Neural cell (in vitro differentiated cells): ENCODE results near the gene ACY1. TPM values are rescaled to one million over a fixed set of nuclear protein-coding genes. Genes with fewer than 3 reads are reported as not detected.

Source experiments
- H2AFZ ChIP-seq: fragments of 200-600, 300-800 bp; sonication (generic), shearing (Covaris generic); 2 replicates; pipeline ENCODE4 v1.6.0; 2014; ENCODE audit warnings: low read depth, mild to moderate bottlenecking, antibody characterized with exemption, low read length, moderate library complexity
- H3F3A ChIP-seq: fragments of 200-600 bp; shearing (Covaris generic); 2 replicates; pipeline ENCODE4 v1.6.1; 2016; ENCODE audit warnings: mild to moderate bottlenecking, moderate library complexity, mixed read lengths, antibody characterized with exemption, low read length; ENCODE audit not compliant: insufficient read depth, poor library complexity, severe bottlenecking
- H3K27ac ChIP-seq: fragments of 200-600, 300-800 bp; sonication (generic), shearing (Covaris generic); 2 replicates; pipeline ENCODE4 v1.5.1; 2014; ENCODE audit warnings: mild to moderate bottlenecking, low read length, moderate library complexity
- H3K27me3 ChIP-seq: fragments of 300-800, 200-600 bp; sonication (generic), shearing (Covaris generic); 2 replicates; pipeline ENCODE4 v1.6.0; 2014; ENCODE audit warnings: mild to moderate bottlenecking, low read depth, low read length, moderate library complexity; ENCODE audit not compliant: insufficient read depth
- H3K36me3 ChIP-seq: fragments of 300-800, 200-600 bp; sonication (generic), shearing (Covaris generic); 2 replicates; pipeline ENCODE4 v1.5.1; 2014; ENCODE audit warnings: mild to moderate bottlenecking, antibody characterized with exemption, low read length, moderate library complexity; ENCODE audit not compliant: insufficient read depth
- H3K4me2 ChIP-seq: fragments of 300-800, 200-600 bp; sonication (generic), shearing (Covaris generic); 2 replicates; pipeline ENCODE4 v1.6.0; 2014; ENCODE audit warnings: mild to moderate bottlenecking, low read length
- H3K4me3 ChIP-seq: fragments of 300-800, 200-600 bp; sonication (generic), shearing (Covaris generic); 2 replicates; pipeline ENCODE4 v1.5.1; 2014; ENCODE audit warnings: mild to moderate bottlenecking, low read length, moderate library complexity
- H3K79me2 ChIP-seq: fragments of 200-600 bp; shearing (Covaris generic); replicated peaks from 2 replicates; pipeline ENCODE4 v1.6.0; 2014; ENCODE audit warnings: mild to moderate bottlenecking, low read length, moderate library complexity; ENCODE audit not compliant: insufficient read depth
- H3K9ac ChIP-seq: fragments of 300-800, 200-600 bp; sonication (generic), shearing (Covaris generic); 2 replicates; pipeline ENCODE4 v1.6.1; 2016; ENCODE audit warnings: mild to moderate bottlenecking, low read length, mixed read lengths
- H3K9me2 ChIP-seq: fragments of 200-600 bp; shearing (Covaris generic); 2 replicates; pipeline ENCODE4 v1.6.1; 2016; ENCODE audit warnings: mild to moderate bottlenecking, low read length, mixed read lengths; ENCODE audit not compliant: insufficient read depth
- H3K9me3 ChIP-seq: fragments of 200-600, 300-800 bp; sonication (generic), shearing (Covaris generic); 2 replicates; pipeline ENCODE4 v1.6.1; 2016; ENCODE audit warnings: mild to moderate bottlenecking, mixed run types, low read length, moderate library complexity, mixed read lengths
- H4K20me1 ChIP-seq: fragments of 200-600 bp; shearing (Covaris generic); 2 replicates; pipeline ENCODE4 v1.6.1; 2016; ENCODE audit warnings: mild to moderate bottlenecking, mixed run types; ENCODE audit not compliant: insufficient read depth
- EP300 ChIP-seq: fragments of 450-650 bp; conservative IDR thresholded peaks from 2 replicates; pipeline ENCODE4 v1.6.1; 2014; ENCODE audit warnings: antibody characterized with exemption, mild to moderate bottlenecking, moderate library complexity; ENCODE audit not compliant: poor library complexity, severe bottlenecking
- EZH2 ChIP-seq: fragments of 200-600, 300-800 bp; shearing (Covaris generic), sonication (generic); IDR thresholded peaks from 2 replicates; pipeline ENCODE4 v1.6.1; 2014; ENCODE audit warnings: antibody characterized with exemption, low read length, borderline replicate concordance, mild to moderate bottlenecking; ENCODE audit not compliant: insufficient read depth, poor library complexity, severe bottlenecking
- MXI1 ChIP-seq: fragments of 450-650 bp; conservative IDR thresholded peaks from 2 replicates; pipeline ENCODE4 v1.6.1; 2014; ENCODE audit warnings: antibody characterized with exemption, mild to moderate bottlenecking; ENCODE audit not compliant: poor library complexity, severe bottlenecking
- POLR2AphosphoS5 ChIP-seq: IDR thresholded peaks from 2 replicates; pipeline ENCODE4 v1.6.1; 2012
- RAD21 ChIP-seq: fragments of 450-650 bp; conservative IDR thresholded peaks from 2 replicates; pipeline ENCODE4 v1.6.1; 2014; ENCODE audit warnings: antibody characterized with exemption, mild to moderate bottlenecking, moderate library complexity
- SMC3 ChIP-seq: fragments of 450-650 bp; conservative IDR thresholded peaks from 2 replicates; pipeline ENCODE4 v1.6.1; 2014; ENCODE audit warnings: antibody characterized with exemption, mild to moderate bottlenecking, moderate library complexity; ENCODE audit not compliant: poor library complexity
- TAF1 ChIP-seq: IDR thresholded peaks from 2 replicates; pipeline ENCODE4 v1.6.1; 2012; ENCODE audit warnings: low read depth
- polyA plus RNA-seq: library from polyadenylated mRNA; depleted of rRNA; stranded (reverse); fragments of >200 nt; gene quantifications from 2 replicates; pipeline ENCODE4 v1.2.3, GENCODE V29; 2014
- TF ChIP-seq, protein P1 (sequence below): fragments of 450-650 bp; IDR thresholded peaks from 2 replicates; pipeline ENCODE4 v1.5.1; 2014; ENCODE audit warnings: antibody characterized with exemption, mild to moderate bottlenecking, moderate library complexity; ENCODE audit not compliant: poor library complexity, severe bottlenecking
- TF ChIP-seq, protein P2 (sequence below): IDR thresholded peaks from 2 replicates; pipeline ENCODE4 v1.6.1; 2012; ENCODE audit warnings: borderline replicate concordance

ACY1 gene
- polyA plus RNA-seq, 1 donor from 2014 or later: 14.4 TPM

DNA sequence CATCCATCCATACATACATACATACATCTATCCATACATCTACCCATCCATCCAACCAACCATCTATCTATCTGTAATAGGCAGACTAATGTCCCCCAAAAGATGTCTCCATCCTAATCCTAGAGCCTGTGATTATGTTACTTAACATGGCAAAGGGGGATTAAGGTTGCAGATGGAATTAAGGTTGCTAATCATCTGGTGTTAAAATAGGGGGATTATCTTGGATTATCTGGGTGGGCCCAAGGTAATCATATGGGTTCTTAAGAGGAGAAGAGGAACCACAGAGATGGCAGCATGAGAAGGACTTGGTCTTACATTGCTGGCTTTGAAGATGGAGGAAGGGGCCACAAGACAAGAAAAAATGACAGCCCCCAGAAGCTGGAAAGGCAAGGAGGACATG lies 27.1 kb downstream of the ACY1 start:
- Histone ChIP-seq H3K9me3 (no peaks in the 10 kb centered on the region), H3K79me2 (no peaks in the 10 kb centered on the region), H3K27me3 (no peaks in the 10 kb centered on the region), H4K20me1 (no peaks in the 10 kb centered on the region), H3K36me3 (no peaks in the 10 kb centered on the region), H3K4me2 (no peak overlapping the region), H3F3A (no peaks in the 10 kb centered on the region), H3K27ac (no peak overlapping the region), H3K4me3 (no peak overlapping the region), H3K9ac (no peak overlapping the region), H2AFZ (no peak overlapping the region), H3K9me2 (no peaks in the 10 kb centered on the region)
- TF ChIP-seq, protein P1, sequence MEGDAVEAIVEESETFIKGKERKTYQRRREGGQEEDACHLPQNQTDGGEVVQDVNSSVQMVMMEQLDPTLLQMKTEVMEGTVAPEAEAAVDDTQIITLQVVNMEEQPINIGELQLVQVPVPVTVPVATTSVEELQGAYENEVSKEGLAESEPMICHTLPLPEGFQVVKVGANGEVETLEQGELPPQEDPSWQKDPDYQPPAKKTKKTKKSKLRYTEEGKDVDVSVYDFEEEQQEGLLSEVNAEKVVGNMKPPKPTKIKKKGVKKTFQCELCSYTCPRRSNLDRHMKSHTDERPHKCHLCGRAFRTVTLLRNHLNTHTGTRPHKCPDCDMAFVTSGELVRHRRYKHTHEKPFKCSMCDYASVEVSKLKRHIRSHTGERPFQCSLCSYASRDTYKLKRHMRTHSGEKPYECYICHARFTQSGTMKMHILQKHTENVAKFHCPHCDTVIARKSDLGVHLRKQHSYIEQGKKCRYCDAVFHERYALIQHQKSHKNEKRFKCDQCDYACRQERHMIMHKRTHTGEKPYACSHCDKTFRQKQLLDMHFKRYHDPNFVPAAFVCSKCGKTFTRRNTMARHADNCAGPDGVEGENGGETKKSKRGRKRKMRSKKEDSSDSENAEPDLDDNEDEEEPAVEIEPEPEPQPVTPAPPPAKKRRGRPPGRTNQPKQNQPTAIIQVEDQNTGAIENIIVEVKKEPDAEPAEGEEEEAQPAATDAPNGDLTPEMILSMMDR: no peak
- TF ChIP-seq EP300 (no peak), TAF1 (no peak), RAD21 (no peak), EZH2 (no peak), MXI1 (no peak), SMC3 (no peak)
- TF ChIP-seq, protein P2, sequence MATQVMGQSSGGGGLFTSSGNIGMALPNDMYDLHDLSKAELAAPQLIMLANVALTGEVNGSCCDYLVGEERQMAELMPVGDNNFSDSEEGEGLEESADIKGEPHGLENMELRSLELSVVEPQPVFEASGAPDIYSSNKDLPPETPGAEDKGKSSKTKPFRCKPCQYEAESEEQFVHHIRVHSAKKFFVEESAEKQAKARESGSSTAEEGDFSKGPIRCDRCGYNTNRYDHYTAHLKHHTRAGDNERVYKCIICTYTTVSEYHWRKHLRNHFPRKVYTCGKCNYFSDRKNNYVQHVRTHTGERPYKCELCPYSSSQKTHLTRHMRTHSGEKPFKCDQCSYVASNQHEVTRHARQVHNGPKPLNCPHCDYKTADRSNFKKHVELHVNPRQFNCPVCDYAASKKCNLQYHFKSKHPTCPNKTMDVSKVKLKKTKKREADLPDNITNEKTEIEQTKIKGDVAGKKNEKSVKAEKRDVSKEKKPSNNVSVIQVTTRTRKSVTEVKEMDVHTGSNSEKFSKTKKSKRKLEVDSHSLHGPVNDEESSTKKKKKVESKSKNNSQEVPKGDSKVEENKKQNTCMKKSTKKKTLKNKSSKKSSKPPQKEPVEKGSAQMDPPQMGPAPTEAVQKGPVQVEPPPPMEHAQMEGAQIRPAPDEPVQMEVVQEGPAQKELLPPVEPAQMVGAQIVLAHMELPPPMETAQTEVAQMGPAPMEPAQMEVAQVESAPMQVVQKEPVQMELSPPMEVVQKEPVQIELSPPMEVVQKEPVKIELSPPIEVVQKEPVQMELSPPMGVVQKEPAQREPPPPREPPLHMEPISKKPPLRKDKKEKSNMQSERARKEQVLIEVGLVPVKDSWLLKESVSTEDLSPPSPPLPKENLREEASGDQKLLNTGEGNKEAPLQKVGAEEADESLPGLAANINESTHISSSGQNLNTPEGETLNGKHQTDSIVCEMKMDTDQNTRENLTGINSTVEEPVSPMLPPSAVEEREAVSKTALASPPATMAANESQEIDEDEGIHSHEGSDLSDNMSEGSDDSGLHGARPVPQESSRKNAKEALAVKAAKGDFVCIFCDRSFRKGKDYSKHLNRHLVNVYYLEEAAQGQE: no peak

DNA sequence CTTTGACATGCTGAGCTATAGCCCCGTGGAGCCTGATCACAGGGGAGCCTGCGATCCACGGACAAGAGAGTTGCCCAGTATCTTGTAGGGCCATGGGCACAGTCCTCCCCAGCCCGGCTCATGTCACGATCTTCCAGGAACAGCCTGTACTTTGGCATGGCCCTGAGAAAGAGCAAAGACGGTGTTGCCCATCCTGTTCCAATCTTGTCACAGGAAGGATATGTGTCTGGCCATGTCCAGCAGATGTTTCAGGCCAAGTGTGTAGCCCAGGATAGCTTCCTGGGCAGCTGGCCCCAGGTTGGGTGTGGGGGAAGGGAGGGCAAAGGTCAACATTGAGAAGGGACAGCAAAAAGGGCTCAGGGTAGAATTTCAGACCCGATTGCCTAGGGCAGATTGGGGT lies 29.4 kb downstream of the ACY1 start:
- no peaks in the 10 kb centered on the region for H3K36me3 ChIP-seq
- no peak overlapping the region for H3K9ac ChIP-seq
- no peak overlapping the region for H3K4me2 ChIP-seq
- no peak overlapping the region for H3K4me3 ChIP-seq
- no peaks in the 10 kb centered on the region for H3K9me3 ChIP-seq
- no peaks in the 10 kb centered on the region for H3F3A ChIP-seq
- H3K79me2 ChIP-seq: no peaks in the 10 kb centered on the region
- TF ChIP-seq, protein P1: no peak
- TF ChIP-seq EZH2: no peak
- TF ChIP-seq TAF1: no peak
- TF ChIP-seq, protein P2: no peak
- TF ChIP-seq EP300: no peak
- no peak for TF ChIP-seq MXI1
- no peak for TF ChIP-seq RAD21
- TF ChIP-seq POLR2AphosphoS5: no peak
- TF ChIP-seq SMC3: no peak
- H3K27me3 ChIP-seq: no peaks in the 10 kb centered on the region
- no peak overlapping the region for H2AFZ ChIP-seq
- H4K20me1 ChIP-seq: no peaks in the 10 kb centered on the region
- H3K27ac ChIP-seq: no peak overlapping the region
- no peaks in the 10 kb centered on the region for H3K9me2 ChIP-seq
